HG02571 (cell line): ENCODE measurements around the gene CNNM1.

Experiments used
- ATAC-seq: cut with Tn5 transposase; IDR thresholded peaks from one replicate; pipeline ENCODE4 v1.9.1; 2021; ENCODE audit warnings: mild to moderate bottlenecking, moderate library complexity; ENCODE audit not compliant: unreplicated experiment

Gene CNNM1

DNA sequence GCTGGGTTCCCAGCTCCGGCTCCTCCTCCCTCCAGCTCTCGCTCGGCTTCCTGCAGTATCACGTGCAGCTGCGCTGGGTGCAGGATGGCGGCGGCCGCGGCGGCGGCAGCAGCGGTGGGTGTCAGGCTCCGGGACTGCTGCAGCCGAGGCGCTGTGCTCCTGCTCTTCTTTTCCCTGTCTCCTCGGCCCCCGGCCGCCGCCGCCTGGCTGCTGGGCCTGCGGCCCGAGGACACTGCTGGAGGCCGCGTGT, at the start of gene CNNM1:
TSS of gene CNNM1 (plus strand) at position 53 of the 250 bp plus-strand sequence. CDS start at position 85, 32 bp downstream.
- peak; percentile 68 for ATAC-seq

DNA sequence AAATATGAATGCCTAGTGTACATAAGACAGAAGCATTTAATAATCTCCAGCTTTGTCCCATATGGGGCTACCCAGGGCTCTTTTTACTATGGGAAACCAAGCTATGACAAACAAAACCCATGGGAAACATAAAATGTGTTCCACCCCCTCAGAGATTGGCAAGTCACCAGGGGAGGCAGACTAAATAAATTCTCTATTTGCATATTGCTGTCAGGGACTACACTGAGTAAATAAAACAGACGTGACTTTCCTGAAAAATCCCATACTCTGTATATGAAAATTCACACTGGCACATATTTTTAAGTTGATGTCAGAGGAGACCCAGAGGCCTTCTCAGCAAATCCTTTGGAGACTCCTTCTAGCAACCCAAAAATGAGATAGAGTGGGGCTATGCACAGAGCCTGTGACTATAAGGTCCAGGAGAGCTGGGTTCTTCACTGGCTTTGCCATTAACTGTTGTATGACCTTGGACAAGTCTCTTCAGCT, 49.5 kb upstream of the CNNM1 start:
- ATAC-seq = no peak

DNA sequence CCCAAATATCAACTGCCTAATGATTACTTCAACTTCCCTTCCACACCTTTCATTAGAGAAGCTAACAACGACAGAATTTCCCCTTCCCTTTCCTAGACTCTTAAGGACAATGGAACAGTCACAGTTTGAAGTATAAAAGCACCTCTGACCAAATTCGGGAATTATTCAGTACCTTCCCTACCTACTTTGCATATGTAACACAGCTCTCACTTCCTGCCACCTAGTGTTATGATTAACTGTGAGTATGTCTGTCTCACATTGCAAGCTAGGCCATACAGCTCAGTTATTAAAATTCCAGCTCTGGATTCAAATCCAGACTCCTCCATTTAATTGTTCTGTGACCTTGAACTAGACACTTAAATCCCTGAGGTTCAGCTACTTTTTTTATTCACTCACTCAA, 48.7 kb upstream of the CNNM1 start:
- no peak for ATAC-seq

GRCh38 chr10:99285881-99286280, 43.3 kb upstream of the CNNM1 start:
- no peak for ATAC-seq

- ATAC-seq = no peak
Measured at GRCh38 chr10:99290306-99290705, 38.9 kb upstream of the CNNM1 start.

DNA sequence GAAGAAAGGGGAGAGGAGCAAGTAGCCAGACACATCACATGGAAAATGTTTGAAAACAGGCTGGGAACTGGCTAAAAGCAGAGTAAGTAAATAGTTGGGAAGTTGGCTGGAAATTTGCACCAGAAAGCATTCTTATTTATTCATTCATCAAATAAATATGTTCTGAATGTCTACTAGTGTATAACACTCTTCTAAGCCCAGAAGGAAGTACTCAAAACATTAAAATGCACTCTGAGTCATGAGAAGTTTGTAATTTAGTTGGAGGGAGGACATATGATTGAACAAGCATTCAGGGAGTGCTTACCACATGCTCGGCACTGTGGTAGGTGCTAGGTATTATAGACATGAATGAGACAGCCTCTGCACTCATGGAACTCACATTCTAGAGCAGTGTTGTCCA, 37.0 kb upstream of the CNNM1 start:
- no peak for ATAC-seq

- no peak for ATAC-seq
Measured at GRCh38 chr10:99296605-99297004, 32.6 kb upstream of the CNNM1 start.

GRCh38 chr10:99297033-99297432, 32.1 kb upstream of the CNNM1 start:
- no peak for ATAC-seq

DNA sequence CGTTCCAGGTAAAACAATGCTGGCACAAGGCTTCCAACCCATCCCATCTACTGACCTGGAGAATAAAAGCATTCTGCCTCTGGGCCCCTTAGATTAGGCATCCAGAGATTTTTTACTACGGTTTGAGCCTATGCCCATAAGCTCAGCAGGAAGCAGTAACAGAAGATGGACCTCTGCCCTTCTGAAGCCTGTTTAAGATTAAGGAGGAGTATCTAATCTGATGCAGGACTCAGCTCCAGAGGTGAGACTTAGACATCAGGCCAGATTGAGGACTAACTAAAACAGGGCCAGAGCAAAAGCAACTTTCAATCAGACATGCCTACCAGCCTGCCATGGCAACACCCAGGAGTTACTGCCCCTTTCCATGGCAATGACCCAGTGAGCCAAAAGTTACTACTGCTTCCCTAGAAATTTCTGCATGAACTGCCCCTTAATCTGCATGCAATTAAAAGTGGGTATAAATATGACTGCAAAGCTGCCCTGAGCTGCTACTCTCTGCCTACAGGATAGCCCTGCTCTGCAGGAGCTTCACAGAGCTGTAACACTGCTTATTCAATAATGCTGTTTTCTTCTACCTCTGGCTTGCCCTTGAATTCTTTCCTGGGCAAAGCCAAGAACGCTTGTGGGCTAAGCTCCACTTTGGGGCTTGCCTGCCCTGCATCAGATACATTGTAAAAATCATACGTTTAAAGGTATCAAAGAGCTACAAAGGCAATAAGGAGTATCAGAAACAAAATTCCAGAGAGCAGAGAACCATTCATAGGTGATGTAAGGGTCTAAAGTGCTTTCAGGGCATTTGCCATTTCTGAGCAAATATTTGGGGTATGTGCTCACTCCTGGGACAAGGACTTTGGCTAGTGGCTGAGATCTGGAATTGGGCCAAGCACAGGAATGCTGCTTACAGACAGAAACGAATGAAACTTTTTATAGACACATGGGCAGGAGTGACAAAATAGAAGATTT, 25.0 kb upstream of the CNNM1 start:
- no peak for ATAC-seq

DNA sequence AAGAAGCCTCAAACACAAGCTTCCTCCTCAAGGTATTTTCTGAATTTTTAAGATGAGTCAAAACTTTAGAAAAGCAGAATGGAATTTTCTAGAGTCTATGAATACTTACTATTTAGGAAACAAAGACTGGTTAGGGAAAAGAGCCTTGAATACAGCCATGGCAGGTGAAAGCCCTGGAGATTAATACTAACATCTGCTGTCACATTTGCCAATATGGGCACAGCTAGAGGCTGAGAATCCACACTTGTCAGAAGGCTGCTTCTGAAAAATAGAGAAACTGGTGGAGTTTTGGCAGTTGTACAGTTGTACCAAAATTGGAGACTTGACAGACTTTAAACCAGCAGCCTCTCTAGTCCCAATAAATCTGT, 24.3 kb upstream of the CNNM1 start:
- no peak for ATAC-seq

DNA sequence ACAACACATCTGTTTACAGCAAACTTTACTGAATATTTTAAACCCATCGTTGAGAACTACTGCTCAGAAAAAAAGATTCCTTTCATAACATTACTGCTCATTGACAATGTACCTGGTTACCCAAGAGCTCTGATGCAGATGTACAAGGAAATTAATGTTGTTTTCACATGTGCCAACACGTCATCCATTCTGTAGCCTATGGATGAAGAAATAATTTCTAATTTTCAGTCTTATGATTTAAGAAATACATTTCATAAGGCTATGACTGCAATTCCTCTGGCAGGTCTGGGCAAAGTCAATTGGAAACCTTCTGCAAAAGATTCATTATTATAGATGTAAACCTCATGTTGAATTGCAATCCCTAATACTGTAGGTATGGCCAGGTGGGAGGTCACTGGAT, 16.7 kb upstream of the CNNM1 start:
- ATAC-seq = no peak

GRCh38 chr10:99315853-99316252, 13.3 kb upstream of the CNNM1 start:
- no peak for ATAC-seq

DNA sequence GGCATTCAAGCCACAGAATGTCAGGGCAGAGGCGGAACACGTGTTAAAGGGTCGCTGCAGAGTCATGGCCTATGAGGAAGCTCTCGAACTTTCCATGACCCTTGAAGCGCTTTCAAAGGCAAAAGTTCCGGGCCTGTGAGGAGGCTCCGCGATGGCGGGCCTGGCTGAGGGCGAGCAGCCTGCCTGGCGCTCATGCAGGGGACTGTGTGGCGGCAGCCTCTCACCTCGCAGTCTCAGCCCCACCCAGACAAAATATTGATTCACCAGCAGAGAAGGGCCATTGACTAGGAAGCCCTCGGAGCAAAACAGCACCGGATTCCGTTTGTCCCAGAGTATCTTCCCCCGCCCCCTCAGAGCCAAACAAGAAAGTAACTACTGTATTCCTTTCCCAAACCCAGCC, 12.8 kb upstream of the CNNM1 start:
- ATAC-seq = no peak

DNA sequence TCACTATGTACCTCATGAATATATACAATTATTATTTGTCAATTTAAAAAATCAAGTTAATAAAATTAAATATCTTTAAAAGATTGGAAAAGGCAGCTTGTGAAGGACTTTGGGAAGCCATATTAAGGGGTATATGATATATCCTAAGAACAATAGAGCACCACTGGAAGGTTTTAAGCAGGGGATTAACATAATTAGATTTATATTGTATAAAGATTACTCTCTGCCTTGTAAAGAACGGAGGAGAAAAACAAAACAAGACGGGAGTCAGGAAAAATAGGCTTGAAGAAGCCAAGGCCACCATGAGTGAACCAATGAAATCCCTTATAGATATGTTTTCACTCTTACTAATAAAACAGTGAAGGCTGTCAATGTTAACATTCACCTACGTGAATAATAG, 11.1 kb upstream of the CNNM1 start:
- ATAC-seq = no peak

GRCh38 chr10:99318475-99318874, 10.7 kb upstream of the CNNM1 start:
- ATAC-seq = no peak

- no peak for ATAC-seq
Measured at GRCh38 chr10:99325281-99325680, 3.9 kb upstream of the CNNM1 start.

- no peak for ATAC-seq
Measured at GRCh38 chr10:99326871-99327270, 2.3 kb upstream of the CNNM1 start.

- ATAC-seq = no peak
Measured at GRCh38 chr10:99328579-99329303, 415 bp upstream of the CNNM1 start.

DNA sequence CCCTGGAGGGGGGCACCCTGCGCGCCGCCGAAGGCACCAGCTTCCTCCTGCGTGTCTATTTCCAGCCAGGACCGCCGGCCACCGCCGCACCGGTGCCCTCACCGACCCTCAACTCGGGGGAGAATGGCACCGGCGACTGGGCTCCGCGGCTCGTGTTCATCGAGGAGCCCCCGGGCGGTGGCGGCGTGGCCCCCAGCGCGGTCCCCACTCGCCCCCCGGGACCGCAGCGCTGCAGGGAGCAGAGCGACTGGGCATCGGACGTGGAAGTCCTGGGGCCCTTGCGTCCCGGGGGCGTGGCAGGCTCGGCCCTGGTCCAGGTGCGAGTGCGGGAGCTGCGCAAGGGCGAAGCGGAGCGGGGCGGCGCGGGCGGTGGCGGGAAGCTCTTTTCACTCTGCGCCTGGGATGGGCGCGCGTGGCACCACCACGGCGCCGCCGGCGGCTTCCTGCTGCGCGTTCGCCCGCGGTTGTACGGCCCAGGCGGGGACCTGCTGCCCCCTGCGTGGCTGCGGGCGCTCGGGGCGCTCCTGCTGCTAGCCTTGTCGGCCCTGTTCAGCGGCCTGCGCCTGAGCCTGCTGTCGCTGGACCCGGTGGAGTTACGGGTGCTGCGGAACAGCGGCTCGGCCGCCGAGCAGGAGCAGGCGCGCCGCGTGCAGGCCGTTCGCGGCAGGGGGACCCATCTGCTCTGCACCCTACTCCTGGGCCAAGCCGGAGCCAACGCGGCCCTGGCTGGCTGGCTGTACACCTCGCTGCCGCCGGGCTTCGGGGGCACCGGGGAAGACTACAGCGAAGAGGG, 594 bp downstream of the CNNM1 start:
- peak; percentile 40 for ATAC-seq

- ATAC-seq = no peak
Measured at GRCh38 chr10:99330347-99330924, 1.3 kb downstream of the CNNM1 start.

DNA sequence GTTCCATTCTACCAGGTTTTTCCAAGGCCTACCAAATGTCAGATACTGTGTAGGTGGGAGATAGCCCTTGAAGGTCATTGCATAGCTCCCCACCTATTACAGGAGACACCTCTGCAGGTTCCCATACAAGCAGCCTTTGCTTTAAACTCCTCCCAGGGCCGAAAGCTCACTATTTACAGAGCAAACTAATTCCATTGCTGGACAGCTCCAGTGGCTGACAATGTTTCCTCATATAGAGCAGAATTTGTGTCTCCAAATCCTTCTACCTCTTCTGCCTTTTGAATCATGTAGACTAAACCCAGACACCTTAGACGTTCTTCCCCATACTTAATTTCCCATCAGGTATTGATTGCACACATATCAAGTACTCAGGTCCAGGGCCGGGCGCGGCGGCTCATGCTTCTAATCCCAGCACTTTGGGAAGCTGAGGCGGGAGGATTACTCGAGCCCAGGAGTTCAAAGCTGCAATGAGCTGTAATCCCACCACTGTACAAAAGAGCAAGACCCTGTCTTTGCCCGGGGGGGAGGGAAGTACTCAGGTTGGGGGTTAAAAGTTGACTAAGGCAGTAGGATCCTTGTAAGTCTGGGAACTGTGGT, 2.1 kb downstream of the CNNM1 start:
- ATAC-seq = no peak
